Suprapubic skin (tissue), 4 donors: ENCODE results near the gene TPRA1. TPM values are rescaled to one million over a fixed set of nuclear protein-coding genes. Genes with fewer than 3 reads are reported as not detected.

Experiments
- DNase-seq, 2 donors: peaks; one replicate each; pipeline ENCODE4 v3.0.0-alpha.2; 2019; ENCODE audit warnings: low spot score in 2 of 2
- H3K27ac ChIP-seq: fragments of 200-600 bp; sonication (generic); one replicate; pipeline ENCODE4 v1.5.1; 2019
- H3K27me3 ChIP-seq: fragments of 200-600 bp; sonication (generic); one replicate; pipeline ENCODE4 v1.5.1; 2019
- H3K36me3 ChIP-seq: fragments of 200-600 bp; sonication (generic); one replicate; pipeline ENCODE4 v1.5.1; 2019
- H3K4me1 ChIP-seq: fragments of 200-600 bp; sonication (generic); one replicate; pipeline ENCODE4 v1.5.1; 2019
- H3K4me3 ChIP-seq: fragments of 200-600 bp; sonication (generic); one replicate; pipeline ENCODE4 v1.5.1; 2019; ENCODE audit warnings: mild to moderate bottlenecking
- H3K9me3 ChIP-seq: fragments of 200-600 bp; sonication (generic); one replicate; pipeline ENCODE4 v1.5.1; 2019
- EP300 ChIP-seq: sonication (generic); formaldehyde crosslinking; IDR thresholded peaks from one replicate; pipeline ENCODE4 v1.6.1; 2017; ENCODE audit warnings: antibody characterized with exemption
- POLR2A ChIP-seq, 2 donors: fragments of 450-650 bp; IDR thresholded peaks; one replicate each; pipeline ENCODE4 v1.6.1; 2017; ENCODE audit warnings: antibody characterized with exemption in 2 of 2, mild to moderate bottlenecking in 2 of 2, moderate library complexity in 2 of 2
- POLR2AphosphoS5 ChIP-seq, 3 donors: sonication (generic); formaldehyde crosslinking; IDR thresholded peaks; one replicate each; pipeline ENCODE4 v1.6.1; 2017; ENCODE audit warnings: antibody characterized with exemption in 3 of 3
- WGBS: methylation state at CpG from one replicate; pipeline ENCODE4 v1.1.5; 2018; 5-methylcytosine and 5-hydroxymethylcytosine counted together
- total RNA-seq, 4 donors: library from RNA; depleted of rRNA; stranded (reverse); fragments of >200 nt; gene quantifications; one replicate each; pipeline ENCODE4 v1.1.0, GENCODE V29; 2016
- TF ChIP-seq, protein P1 (sequence below), 2 donors: fragments of 200-600 bp in 1 of 2; fragments of 450-650 bp in 1 of 2; sonication (generic) in 1 of 2; IDR thresholded peaks; one replicate each; pipeline ENCODE4 v1.5.1; 2016 to 2019; ENCODE audit warnings: antibody characterized with exemption in 2 of 2, mild to moderate bottlenecking in 1 of 2, moderate library complexity in 1 of 2

TPRA1 gene
- total RNA-seq, 4 donors from 2014 or later: 43.7 to 82.3 (median 64.3) TPM

DNA sequence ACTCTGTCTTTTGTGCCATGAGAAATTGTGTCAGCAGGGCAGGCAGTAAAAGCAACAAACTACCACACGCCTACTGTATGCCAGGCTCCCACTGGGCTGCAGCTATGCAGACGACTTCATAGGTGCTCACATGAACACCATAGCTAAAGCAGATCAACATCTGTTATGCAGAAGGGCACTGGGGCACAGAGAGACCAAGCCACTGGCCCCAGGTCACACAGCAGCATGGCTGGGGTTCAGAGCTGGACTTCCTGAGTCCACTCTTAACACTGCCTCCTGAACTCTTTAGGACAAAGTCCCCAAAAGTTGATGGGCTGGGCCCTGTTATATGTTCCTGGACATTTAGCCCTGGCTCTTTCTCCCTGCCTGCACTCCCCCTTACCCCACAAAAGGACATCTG is 12.4 kb downstream of the TPRA1 start:
- Histone ChIP-seq H3K27me3 (no peaks in the 10 kb centered on the region), H3K27ac (no peak overlapping the region), H3K9me3 (no peaks in the 10 kb centered on the region), H3K4me3 (no peak overlapping the region), H3K4me1 (peaks cover 13% of the 10 kb centered on the region), H3K36me3 (peaks cover 58% of the 10 kb centered on the region)
- no peak for DNase-seq
- WGBS: no CpG with 5 or more reads among the region's 2 CpGs
- TF ChIP-seq, protein P1, sequence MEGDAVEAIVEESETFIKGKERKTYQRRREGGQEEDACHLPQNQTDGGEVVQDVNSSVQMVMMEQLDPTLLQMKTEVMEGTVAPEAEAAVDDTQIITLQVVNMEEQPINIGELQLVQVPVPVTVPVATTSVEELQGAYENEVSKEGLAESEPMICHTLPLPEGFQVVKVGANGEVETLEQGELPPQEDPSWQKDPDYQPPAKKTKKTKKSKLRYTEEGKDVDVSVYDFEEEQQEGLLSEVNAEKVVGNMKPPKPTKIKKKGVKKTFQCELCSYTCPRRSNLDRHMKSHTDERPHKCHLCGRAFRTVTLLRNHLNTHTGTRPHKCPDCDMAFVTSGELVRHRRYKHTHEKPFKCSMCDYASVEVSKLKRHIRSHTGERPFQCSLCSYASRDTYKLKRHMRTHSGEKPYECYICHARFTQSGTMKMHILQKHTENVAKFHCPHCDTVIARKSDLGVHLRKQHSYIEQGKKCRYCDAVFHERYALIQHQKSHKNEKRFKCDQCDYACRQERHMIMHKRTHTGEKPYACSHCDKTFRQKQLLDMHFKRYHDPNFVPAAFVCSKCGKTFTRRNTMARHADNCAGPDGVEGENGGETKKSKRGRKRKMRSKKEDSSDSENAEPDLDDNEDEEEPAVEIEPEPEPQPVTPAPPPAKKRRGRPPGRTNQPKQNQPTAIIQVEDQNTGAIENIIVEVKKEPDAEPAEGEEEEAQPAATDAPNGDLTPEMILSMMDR (IDR thresholded peaks at IDR 0.05): no peak
- TF ChIP-seq POLR2A (IDR thresholded peaks at IDR 0.05) (no peak), POLR2AphosphoS5 (IDR thresholded peaks at IDR 0.05) (no peak), EP300 (no peak)

DNA sequence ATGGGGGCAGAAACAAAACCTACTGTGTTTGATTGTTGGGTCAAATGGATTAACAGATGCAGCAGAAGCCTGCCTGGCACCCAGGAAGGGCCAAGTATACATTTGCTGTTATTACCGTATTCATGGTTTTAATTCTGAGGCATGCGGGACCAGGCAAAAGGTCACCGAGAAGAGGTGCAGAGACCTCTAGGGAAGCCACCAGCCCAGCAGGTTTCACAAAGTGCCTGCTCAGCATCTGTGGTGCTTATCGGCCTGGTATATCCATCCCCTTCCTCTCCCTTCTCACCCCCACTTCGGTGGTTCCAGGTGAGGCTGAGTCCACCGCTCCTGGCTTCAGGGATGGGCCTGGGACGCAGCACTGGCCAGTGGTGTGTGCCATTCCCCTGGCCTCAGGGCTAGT is 13.1 kb downstream of the TPRA1 start:
- peaks cover 65% of the 10 kb centered on the region for H3K36me3 ChIP-seq

DNA sequence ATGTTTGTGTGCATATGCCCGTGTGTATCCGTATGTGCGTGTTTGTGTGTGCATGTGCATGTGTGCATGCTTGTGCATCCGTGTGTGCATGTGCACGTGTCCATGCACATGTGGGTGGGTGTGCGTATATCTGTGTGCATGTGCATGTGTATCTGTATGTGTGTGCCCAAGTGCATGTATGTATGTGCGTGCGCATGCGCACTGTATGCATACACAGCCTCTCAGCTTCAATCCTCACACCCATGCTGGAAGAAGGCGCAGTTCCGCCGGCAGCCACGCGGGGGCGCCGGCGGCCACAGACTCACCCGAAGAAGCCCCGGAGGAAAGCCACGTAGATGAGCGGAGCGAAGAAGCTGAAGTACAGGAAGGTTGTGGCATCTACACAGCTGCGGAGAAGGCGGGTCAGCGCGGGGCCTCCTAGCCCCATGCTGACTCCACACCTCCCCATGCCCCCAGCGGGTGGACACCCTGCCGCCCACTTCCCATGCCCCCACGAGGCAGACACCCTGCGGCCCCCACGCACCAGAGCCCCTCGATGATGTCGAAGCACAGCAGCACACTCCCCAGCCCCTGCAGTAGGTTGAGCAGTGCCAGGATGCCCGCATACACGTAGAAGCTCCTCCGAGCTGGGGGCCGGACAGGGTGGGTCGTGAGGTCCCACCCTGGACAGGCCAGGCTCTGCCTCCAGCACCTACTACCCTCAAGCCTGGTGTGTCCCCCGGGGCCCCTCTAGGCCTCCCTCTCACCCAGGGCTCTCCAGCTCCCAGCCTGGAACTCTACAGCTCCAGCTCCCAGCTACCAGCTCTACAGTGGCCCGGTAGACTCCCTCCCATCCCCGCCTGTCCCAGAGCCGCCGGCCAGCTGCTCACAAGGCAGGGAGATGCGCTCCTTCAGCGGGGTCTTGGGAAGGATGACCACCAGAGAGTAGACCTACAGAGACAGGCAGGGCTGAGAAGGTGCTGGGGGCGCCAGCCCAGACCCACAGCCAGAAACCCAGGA is 15.4 kb downstream of the TPRA1 start:
- DNase-seq: peak; percentile 85
- 22% methylated on average over 21 of the region's 46 CpGs for WGBS
- H3K4me3 ChIP-seq: no peak overlapping the region
- H3K9me3 ChIP-seq: no peaks in the 10 kb centered on the region
- no peaks in the 10 kb centered on the region for H3K27me3 ChIP-seq
- no peak overlapping the region for H3K27ac ChIP-seq
- peaks cover 13% of the 10 kb centered on the region for H3K4me1 ChIP-seq
- peaks cover 87% of the 10 kb centered on the region for H3K36me3 ChIP-seq
- TF ChIP-seq, protein P1 (IDR thresholded peaks at IDR 0.05): peak; percentile 96 to 100
- no peak for TF ChIP-seq POLR2AphosphoS5 (IDR thresholded peaks at IDR 0.05)

More for the DNA sequence above, 13.1 kb downstream of the TPRA1 start:
- no peaks in the 10 kb centered on the region for H3K27me3 ChIP-seq
- 92% methylated on average over 3 of the region's 7 CpGs for WGBS
- no peaks in the 10 kb centered on the region for H3K9me3 ChIP-seq
- no peak overlapping the region for H3K4me3 ChIP-seq
- H3K4me1 ChIP-seq: peaks cover 13% of the 10 kb centered on the region
- DNase-seq: no peak
- no peak overlapping the region for H3K27ac ChIP-seq
- TF ChIP-seq POLR2AphosphoS5 (IDR thresholded peaks at IDR 0.05) (no peak), EP300 (no peak), POLR2A (IDR thresholded peaks at IDR 0.05) (no peak)
- TF ChIP-seq, protein P1 (IDR thresholded peaks at IDR 0.05): no peak

DNA sequence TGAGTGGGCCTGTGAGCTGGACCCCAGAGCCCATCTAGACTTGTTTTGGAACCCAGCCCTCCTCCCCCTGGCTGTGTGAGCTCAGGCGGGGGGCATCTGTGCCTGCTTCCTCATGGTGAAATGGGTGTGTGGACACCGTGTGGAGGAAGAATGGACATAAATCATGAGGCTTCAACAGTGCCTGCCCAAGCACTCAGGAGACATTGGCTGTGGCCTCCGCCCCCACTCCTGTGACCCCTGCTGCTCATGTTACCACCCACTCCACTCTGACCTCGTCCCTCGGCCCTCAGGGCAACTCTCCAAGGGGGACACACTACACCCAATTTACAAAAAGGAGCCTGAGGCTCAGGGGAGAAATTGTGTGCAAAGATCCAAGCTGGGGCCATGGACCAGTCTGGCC is 16.6 kb downstream of the TPRA1 start:
- Histone ChIP-seq H3K27ac (no peak overlapping the region), H3K9me3 (no peaks in the 10 kb centered on the region), H3K4me3 (no peak overlapping the region), H3K27me3 (no peaks in the 10 kb centered on the region), H3K36me3 (peaks cover 77% of the 10 kb centered on the region), H3K4me1 (peaks cover 13% of the 10 kb centered on the region)
- TF ChIP-seq POLR2AphosphoS5 (IDR thresholded peaks at IDR 0.05): no peak
- TF ChIP-seq POLR2A (IDR thresholded peaks at IDR 0.05): no peak
- TF ChIP-seq EP300: no peak
- TF ChIP-seq, protein P1 (IDR thresholded peaks at IDR 0.05): no peak
- WGBS: 83% methylated on average over 1 of the region's 5 CpGs
- DNase-seq: no peak

DNA sequence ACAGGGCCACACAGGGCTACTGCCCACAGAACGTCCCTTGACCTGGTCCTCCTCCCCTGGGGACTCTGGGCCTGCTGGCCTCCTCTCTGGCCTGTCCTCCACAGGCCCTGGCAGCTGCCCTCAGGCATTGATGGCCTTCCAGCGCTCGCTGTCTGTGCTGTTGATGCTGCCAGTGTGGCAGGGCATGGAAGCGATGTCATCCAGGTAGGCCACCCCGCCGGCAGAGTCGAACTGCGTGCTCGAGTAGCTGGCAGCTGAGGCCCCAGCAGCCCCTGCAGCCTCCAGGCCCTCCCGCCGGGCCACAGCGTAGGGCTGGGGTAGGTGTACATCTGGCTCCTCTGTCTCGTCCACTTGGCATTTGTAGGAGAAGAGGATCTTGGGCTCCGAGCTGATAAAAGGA is 17.1 kb downstream of the TPRA1 start:
- TF ChIP-seq, protein P1 (IDR thresholded peaks at IDR 0.05): no peak
- TF ChIP-seq EP300 (no peak), POLR2A (IDR thresholded peaks at IDR 0.05) (no peak), POLR2AphosphoS5 (IDR thresholded peaks at IDR 0.05) (no peak)
- Histone ChIP-seq H3K27ac (no peak overlapping the region), H3K36me3 (peaks cover 73% of the 10 kb centered on the region), H3K4me1 (peaks cover 13% of the 10 kb centered on the region), H3K9me3 (no peaks in the 10 kb centered on the region), H3K4me3 (no peak overlapping the region), H3K27me3 (no peaks in the 10 kb centered on the region)
- WGBS: 97% methylated on average over 5 of the region's 14 CpGs
- no peak for DNase-seq
